Small intestine (tissue), 7 donors: ENCODE data around the gene KRT3. TPM values are rescaled to one million over a fixed set of nuclear protein-coding genes. Genes with fewer than 3 reads are reported as not detected.

Source experiments
- DNase-seq, 2 donors: peaks; one replicate each; pipeline versions ENCODE4 v3.0.0 to v3.0.0-alpha.2; 2013
- FAIRE-seq: peaks from 2 replicates; lab custom pipeline; 2012; peaks lifted over from hg19 to GRCh38; lab: Jason Lieb, UNC
- H3K27ac ChIP-seq, 3 donors: one replicate each; pipeline ENCODE4 v1.5.1; 2013; ENCODE audit warnings: low read length in 2 of 3, mild to moderate bottlenecking in 2 of 3, control low read depth in 1 of 3, inconsistent platforms in 1 of 3, low read depth in 1 of 3, moderate library complexity in 1 of 3
- H3K27me3 ChIP-seq, 3 donors: one replicate each; pipeline ENCODE4 v1.6.1; 2013; ENCODE audit warnings: low read length in 3 of 3, inconsistent platforms in 1 of 3; ENCODE audit not compliant: control insufficient read depth in 3 of 3, insufficient read depth in 3 of 3
- H3K36me3 ChIP-seq, 3 donors: one replicate each; pipeline ENCODE4 v1.6.1; 2013; ENCODE audit warnings: low read length in 3 of 3, inconsistent platforms in 1 of 3, low read depth in 1 of 3, mild to moderate bottlenecking in 1 of 3, moderate library complexity in 1 of 3; ENCODE audit not compliant: control insufficient read depth in 3 of 3, insufficient read depth in 2 of 3
- H3K4me1 ChIP-seq, 3 donors: one replicate each; pipeline ENCODE4 v1.6.1; 2013; ENCODE audit warnings: low read length in 2 of 3, inconsistent platforms in 1 of 3, low read depth in 1 of 3, mild to moderate bottlenecking in 1 of 3, moderate library complexity in 1 of 3; ENCODE audit not compliant: control insufficient read depth in 3 of 3, insufficient read depth in 2 of 3
- H3K4me3 ChIP-seq, 3 donors: one replicate each; pipeline ENCODE4 v1.5.1; 2013; ENCODE audit warnings: low read length in 3 of 3, control low read depth in 1 of 3, inconsistent platforms in 1 of 3, low read depth in 1 of 3, mild to moderate bottlenecking in 1 of 3, moderate library complexity in 1 of 3
- H3K9me3 ChIP-seq, 2 donors: one replicate each; pipeline ENCODE4 v1.6.1; 2013; ENCODE audit warnings: low read depth in 1 of 2, low read length in 1 of 2; ENCODE audit not compliant: control insufficient read depth in 2 of 2, insufficient read depth in 1 of 2
- WGBS, 3 donors: extraction: QIAGEN DNeasy Blood & Tissue Kit; methylation state at CpG; one replicate each; pipeline ENCODE4 v1.1.7; 2013; 5-methylcytosine and 5-hydroxymethylcytosine counted together
- polyA plus RNA-seq, 4 donors: library from polyadenylated mRNA; stranded (reverse) in 3 of 4; unstranded in 1 of 4; fragments of 200-250 nt in 3 of 4; fragments of 120-200 nt in 1 of 4; gene quantifications; one replicate each; pipeline versions ENCODE4 v1.2.1 to v1.2.3, GENCODE V29; 2013
- donor health status: healthy with polysubstance abuse.
- donor health status: control.
- donor health status: control.
- donor health status: Bipolar disorder and iron deficiency.
- donor health status: healthy.

Gene KRT3
- polyA plus RNA-seq, 4 donors: not detected

DNA sequence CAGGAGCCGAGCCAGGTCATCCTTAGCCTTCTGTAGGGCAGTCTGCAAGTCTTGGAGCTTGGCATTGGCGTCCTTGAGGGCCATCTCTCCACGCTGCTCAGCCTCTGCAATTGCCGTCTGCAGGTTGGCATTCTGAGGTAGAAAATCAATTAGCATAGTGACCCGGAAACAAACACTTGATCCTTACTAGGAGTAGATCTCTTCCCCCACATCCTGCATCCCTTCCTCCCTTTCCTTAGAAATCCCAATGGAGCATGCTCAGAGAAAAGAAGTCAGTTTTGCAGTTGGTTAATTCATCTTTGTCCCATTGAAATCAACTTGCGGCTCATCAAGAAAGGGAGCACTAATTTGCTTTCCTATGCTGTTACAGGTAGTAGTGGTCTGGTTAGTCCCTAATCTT is 24.8 kb downstream of the KRT3 start:
- Histone ChIP-seq H3K4me3 (no peak overlapping the region), H3K9me3 (no peaks in the 10 kb centered on the region), H3K4me1 (no peaks in the 10 kb centered on the region), H3K27me3 (peaks cover 0 to 9% (median 5%) of the 10 kb centered on the region in 3 donors), H3K36me3 (no peaks in the 10 kb centered on the region), H3K27ac (no peak overlapping the region)
- 67 to 73% (median 72%) methylated on average over 6 of the region's 6 CpGs for WGBS, 3 donors
- FAIRE-seq (no peak), DNase-seq (no peak)

DNA sequence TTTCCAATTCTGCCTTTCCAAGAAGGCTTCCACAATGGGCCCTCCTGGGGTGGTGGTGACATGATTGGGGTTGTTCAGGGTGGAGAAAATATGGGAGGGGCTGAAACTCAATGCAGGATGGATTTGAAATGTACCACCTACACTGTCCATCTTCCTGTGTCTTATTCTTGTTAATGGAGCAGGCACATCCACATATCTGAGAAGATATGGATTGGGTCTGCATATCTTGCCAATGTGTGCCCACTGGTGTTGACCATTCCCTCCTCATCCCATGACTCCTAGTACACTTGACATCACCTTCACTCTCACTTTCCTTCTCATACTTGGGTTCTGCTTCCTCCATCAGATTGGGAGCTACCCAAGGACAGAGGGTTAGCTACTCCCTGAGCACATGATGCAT is 26.0 kb downstream of the KRT3 start:
- Histone ChIP-seq H3K27me3 (peaks cover 0 to 6% (median 6%) of the 10 kb centered on the region in 3 donors), H3K36me3 (no peaks in the 10 kb centered on the region), H3K27ac (no peak overlapping the region), H3K4me3 (no peak overlapping the region), H3K9me3 (no peaks in the 10 kb centered on the region), H3K4me1 (no peaks in the 10 kb centered on the region)
- DNase-seq (no peak), FAIRE-seq (no peak)

DNA sequence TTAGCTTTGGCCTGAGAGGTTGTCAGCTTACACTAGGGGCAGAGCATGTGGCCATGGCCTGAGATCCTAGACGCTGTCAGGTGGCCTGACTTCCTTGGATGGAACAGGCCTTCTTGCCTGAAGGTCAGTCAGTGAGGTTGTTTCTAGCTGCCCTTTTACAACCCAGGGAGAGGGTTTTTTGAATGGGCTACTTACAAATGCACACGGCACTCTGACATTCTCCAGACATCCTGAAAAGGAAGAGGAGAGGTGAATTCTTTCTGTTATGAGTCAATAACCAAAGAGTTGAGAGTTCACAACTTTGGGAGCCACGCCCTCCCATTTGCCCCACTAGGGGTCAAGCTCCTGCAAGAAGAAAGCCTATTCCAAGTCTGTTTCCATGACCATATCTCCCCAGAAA is 26.6 kb downstream of the KRT3 start:
- no peaks in the 10 kb centered on the region for H3K9me3 ChIP-seq
- H3K36me3 ChIP-seq: no peaks in the 10 kb centered on the region
- H3K27ac ChIP-seq: no peak overlapping the region
- H3K4me1 ChIP-seq: no peaks in the 10 kb centered on the region
- WGBS, 3 donors: 50 to 67% (median 53%) methylated on average over 3 of the region's 3 CpGs
- no peak for FAIRE-seq
- H3K27me3 ChIP-seq: peaks cover 0 to 6% (median 2%) of the 10 kb centered on the region in 3 donors
- H3K4me3 ChIP-seq: no peak overlapping the region
- no peak for DNase-seq

DNA sequence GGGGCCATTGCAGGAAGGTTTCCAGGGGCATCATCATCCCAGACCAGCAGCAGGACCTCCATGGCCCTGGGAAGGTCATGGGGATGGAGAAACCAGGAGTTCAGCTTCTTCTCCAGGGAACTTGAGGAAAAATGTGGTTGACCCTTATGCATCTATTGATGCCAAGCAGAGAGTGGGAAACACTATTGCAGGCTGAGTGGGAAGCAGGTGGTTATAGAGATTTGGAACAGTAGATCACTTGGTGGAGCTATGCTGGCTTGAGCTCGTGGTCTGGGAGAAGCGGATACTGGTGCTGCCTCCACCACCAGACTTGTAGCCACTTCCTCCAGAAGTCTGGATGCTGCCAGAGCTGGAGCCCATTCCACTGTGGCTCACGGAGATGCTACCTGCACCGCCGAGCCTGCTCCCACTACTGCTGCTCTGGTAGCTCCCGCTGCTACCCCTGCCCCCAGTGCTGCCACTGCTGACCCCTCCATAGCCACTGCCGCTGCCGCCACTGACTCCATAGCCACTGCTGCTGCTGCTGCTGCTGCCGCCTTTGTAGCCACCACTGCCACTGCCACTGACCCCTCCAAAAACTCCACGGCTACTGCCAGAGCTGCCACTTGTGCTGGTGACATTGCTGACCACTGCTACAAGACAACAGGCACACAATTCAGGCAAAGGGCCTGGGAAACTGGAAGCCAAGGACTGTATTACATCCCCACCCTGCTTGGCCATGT is 27.3 kb downstream of the KRT3 start:
- DNase-seq: no peak
- no peak overlapping the region for H3K4me3 ChIP-seq
- H3K4me1 ChIP-seq: no peaks in the 10 kb centered on the region
- no peaks in the 10 kb centered on the region for H3K9me3 ChIP-seq
- H3K27me3 ChIP-seq: peaks cover 0 to 6% (median under 1%) of the 10 kb centered on the region in 3 donors
- no peaks in the 10 kb centered on the region for H3K36me3 ChIP-seq
- H3K27ac ChIP-seq: no peak overlapping the region
- WGBS, 3 donors: 76 to 84% (median 83%) methylated on average over 10 of the region's 10 CpGs
- no peak for FAIRE-seq

DNA sequence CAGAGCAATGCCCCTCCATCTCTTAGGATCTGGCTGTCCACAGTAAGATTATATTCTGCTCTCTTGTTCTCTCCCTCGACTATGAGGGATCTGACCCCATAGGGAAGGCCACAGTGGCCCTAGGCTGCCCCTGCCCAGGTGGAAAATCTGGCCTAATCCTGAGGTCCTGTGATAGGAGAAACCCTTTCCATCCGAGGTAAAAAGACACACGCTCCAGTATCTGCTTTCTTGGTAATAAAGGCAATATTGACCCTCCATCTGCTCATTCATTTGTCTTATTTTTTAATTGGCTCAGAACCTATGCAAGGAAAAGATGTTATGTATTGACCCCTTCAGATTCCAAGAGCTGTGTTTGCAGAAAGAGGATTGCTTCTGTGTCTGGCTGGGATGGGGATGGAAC is 28.5 kb downstream of the KRT3 start:
- Histone ChIP-seq H3K4me3 (no peak overlapping the region), H3K36me3 (no peaks in the 10 kb centered on the region), H3K4me1 (no peaks in the 10 kb centered on the region), H3K27ac (no peak overlapping the region), H3K9me3 (no peaks in the 10 kb centered on the region), H3K27me3 (peaks cover 0 to 8% (median 0%) of the 10 kb centered on the region in 3 donors)
- no peak for FAIRE-seq
- 32 to 36% (median 35%) methylated on average over 3 of the region's 3 CpGs for WGBS, 3 donors
- DNase-seq: no peak

DNA sequence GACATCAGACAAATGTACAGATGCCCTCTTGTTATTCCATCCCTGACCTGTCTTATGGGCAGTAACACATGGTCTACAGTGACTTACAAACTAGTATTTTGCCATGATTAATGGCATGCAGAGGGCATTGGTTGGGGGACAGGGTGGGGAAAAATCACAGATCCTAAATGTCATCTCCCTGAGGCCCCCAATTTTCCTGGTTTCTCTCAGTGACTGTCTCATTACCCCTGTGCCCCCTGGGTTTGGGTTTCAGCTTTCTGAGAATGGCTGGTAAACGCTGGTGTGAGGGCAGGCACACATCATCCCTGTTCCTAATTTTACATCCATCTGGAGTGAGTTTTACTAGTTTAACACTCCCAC is 28.9 kb downstream of the KRT3 start:
- Histone ChIP-seq H3K4me3 (no peak overlapping the region), H3K9me3 (peaks cover 0 to 2% of the 10 kb centered on the region in 2 donors), H3K27me3 (peaks cover 0 to 8% (median under 1%) of the 10 kb centered on the region in 3 donors), H3K27ac (no peak overlapping the region), H3K4me1 (no peaks in the 10 kb centered on the region), H3K36me3 (no peaks in the 10 kb centered on the region)
- no peak for FAIRE-seq
- no peak for DNase-seq
- WGBS, 3 donors: 67 to 100% (median 83%) methylated on average over 1 of the region's 1 CpG

DNA sequence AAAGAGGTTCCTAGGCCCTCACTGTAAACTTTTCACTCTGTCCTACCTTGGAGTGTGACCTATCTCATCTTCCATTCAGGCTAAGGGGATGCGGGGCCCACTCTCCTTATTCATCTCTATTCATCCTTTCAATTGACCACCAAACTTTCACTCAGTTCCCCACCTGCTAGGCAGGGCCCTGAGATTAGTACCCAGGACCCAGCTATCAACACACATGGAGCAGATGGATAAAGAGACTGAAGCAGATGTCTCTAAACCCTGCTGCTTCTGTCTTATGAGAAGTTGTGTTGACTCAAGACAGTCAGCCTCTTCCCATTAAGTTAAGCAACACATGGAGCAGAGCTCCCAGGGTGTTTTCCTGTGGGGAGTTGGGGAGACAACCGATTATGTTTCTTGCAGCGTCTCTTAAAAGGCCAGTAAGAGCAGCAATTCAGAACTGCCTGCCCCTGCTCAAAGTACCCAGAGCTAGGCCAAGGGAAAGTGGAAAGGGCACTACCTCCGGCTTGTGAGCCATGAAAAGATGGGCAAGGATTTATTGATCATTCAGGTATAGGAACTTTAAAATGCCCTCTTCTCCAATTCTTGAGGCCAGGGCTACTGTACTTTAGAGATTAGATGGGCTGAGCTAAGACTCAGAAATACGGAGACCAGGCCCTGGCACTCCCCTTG is 29.4 kb downstream of the KRT3 start:
- H3K27ac ChIP-seq: no peak overlapping the region
- FAIRE-seq: no peak
- 86 to 87% (median 87%) methylated on average over 5 of the region's 5 CpGs for WGBS, 3 donors
- no peaks in the 10 kb centered on the region for H3K4me1 ChIP-seq
- no peak overlapping the region for H3K4me3 ChIP-seq
- H3K9me3 ChIP-seq: peaks cover 0 to 6% of the 10 kb centered on the region in 2 donors
- H3K36me3 ChIP-seq: no peaks in the 10 kb centered on the region
- no peak for DNase-seq
- peaks cover 0 to 8% (median 3%) of the 10 kb centered on the region in 3 donors for H3K27me3 ChIP-seq

DNA sequence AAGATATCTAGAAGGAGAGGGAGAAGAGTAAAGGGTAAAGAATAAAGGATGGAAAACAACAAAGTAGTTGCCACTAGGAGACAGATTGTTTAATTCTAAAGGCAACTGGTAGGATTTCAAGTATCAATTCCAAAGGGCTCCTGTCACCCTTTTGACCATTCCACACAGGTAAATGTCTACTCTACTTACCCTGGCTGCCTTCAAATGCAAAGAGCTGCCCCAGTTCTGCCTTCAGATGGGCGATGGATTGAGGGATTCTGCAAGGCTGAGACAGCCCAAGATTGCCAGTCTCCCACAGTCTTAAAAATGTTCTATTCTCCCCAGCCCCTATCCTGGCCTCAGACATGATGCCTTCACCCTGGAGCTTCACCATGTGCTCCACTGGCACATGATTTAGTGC is 30.2 kb downstream of the KRT3 start:
- FAIRE-seq (no peak), DNase-seq (no peak)
- H3K4me1 ChIP-seq: no peaks in the 10 kb centered on the region
- H3K27me3 ChIP-seq: peaks cover 0 to 8% (median 3%) of the 10 kb centered on the region in 3 donors
- no peak overlapping the region for H3K4me3 ChIP-seq
- peaks cover 0 to 6% of the 10 kb centered on the region in 2 donors for H3K9me3 ChIP-seq
- no peaks in the 10 kb centered on the region for H3K36me3 ChIP-seq
- 67 to 72% (median 67%) methylated on average over 1 of the region's 1 CpG for WGBS, 3 donors
- H3K27ac ChIP-seq: no peak overlapping the region
